ENCODE data around the gene PTPRK. TPM values are rescaled to one million over a fixed set of nuclear protein-coding genes. Genes with fewer than 3 reads are reported as not detected.
"Not testable (repeated sequence)": the region's sequence is repeated elsewhere in the genome, so short reads cannot be mapped to it uniquely, and the experiment has no call there.

The PTPRK gene
- total RNA-seq, 1 experiment from 2014 or later: 24.4 TPM

DNA sequence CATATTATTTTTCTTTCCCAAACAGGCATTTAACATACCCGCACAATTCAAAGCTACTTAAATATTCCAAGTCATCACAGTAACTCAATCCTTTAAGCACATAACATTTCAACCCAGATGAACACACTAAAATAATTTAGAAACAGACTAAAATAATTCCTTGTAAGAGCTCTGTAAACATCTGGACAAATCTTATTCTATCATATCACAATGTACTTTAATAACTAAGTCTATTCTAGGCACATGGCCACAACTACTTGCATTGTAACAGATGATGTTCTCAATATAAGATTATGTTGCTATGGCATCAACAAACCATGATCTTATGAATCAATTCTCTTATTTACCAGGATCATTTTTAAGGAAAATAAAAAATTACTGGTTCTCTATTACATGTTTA, 496.4 kb downstream of the PTPRK start:
- no peak for DNase-seq (ENCODE audit: low spot score)

DNA sequence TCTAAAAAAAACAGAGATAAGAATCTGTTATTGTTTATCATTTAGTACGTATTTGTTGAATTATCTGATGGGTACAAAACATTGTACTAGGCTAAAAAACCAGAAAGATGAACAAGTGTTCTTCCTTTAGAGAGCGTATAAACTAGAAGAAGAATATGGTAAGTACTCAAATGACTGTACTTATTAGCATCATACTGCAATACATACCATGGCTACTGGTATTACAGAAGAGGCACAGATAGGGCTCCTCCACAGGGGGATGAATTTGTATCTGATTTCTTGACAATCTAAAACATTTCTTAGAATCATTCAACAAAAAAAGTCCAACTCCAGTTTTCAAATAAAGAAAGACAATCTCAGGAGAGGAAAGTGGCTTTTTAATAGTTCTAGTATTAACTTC, 501.6 kb downstream of the PTPRK start:
- no peak for DNase-seq (ENCODE audit: low spot score)

DNA sequence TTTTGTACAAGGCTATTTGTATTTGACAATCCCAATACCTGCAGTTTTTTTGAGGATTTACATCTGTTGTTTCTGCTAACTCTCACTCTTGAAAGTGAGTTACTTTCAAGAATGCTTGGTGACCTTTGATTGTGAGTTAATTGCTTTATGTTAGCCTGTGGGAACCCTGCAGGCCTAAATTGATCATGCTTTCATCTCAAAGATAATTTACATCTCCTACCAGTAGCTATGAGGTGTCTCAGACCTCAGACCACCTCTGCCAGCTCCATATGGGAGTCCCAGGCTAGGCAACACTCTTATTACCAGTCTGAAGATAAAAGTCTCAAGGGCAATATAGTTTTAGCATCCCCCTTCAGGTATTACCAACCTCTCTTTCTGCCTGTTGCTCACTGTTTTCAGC, 503.1 kb downstream of the PTPRK start:
- DNase-seq (ENCODE audit: low spot score): no peak

DNA sequence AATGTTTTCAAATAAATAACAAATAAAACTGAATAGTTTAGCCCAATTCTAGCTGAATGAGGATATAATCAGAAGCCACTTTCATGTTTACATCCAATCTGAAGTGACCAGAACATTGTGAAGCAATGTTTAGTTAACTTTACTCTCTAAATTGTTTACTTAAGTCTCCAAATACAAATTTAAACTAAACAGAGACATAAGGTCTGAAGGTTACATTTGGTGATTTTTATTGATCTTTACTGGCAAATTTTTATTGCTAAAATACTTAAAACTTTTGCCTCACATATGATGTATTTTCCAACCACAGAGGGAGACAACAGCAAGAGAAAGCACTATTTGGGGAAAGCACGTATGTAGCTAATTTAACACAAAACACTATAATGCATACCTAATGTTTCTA, 512.7 kb downstream of the PTPRK start:
- no peak for DNase-seq (ENCODE audit: low spot score)

DNA sequence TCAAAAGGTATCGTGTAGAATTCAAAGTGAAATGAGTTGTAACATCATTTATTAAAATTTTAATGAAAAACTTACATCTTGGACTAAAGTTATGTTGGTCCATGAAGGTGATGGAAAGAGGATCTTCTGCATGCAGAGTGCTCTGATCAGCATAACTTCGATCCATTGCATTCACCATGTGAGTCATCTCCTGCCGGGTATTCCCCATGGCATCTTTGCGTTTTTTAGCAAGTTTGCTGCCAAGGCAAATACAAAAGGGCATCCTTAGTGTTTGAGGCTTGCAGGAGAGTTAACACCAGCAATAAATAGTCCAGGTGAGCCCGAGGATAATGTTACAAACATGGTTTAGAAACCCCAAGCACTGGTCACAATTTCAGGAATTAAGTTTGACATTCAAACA, 515.4 kb downstream of the PTPRK start:
- no peak for DNase-seq (ENCODE audit: low spot score)

DNA sequence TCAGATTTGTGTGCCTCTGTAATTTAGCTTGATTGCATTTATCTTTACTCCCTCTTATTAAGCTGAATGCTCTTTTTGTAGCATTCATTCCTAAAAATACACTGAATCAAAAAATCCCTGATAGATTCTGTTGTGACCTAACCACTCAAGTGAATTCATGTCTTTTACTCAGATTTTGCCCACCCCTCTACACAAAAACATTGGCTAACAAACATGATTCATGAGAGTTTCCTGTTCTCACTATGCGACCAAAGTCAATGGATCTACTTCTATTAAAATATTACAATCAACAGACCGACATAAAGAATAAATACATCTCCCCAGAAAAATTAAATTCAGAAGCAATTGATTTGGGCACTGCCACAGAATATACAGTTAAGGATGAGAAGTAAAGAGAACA, 520.0 kb downstream of the PTPRK start:
- DNase-seq (ENCODE audit: low spot score): no peak

DNA sequence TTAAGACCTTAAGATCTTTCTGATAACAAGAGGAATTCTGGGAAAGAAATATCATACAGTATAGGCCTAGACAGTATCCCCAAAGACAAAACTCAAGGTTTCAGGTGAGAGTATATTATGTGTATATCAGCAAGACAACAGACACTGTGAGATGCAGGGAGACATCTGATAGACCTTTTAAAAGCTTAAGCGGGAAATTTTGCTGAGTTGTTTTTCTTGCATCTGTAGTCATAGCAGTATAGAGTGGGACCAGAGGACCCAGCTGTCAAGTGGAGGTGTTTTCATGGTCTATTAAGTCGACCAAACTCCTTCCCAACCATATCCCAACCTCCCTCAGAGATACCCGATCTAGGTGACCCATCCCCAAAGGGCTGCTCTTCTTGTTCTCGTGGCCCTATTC, 521.4 kb downstream of the PTPRK start:
- DNase-seq (ENCODE audit: low spot score): no peak

DNA sequence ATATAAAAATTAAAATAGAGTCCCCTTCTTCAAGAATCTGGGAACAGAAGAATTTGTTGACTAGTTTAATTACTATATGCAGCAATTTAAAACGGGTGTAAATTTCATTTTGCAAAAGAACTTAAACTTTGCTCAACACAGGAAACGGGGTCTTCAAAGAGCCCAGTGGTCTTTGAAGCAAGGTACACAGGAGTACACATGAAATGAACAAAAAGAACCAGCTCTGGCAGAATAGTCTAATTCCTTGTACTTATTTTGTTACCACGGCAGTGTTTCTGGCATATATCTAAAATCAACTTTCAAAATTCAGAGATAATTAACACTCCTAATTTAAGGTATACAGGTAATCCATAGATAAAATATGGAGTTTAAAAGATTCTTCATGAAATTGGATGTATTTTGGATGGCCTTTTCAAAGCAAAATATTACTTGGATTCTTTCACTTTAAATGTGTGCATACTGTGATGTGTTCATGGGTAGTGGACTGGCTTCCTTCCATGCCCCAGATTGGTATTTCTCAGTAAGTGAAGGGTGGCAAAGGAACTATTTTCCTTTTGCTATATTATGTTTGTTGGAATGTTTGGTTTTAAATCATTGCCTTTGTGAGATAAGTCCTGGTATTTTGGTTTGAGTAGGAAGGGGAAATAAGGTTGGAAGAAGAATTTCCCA, 522.8 kb downstream of the PTPRK start:
- no peak for DNase-seq (ENCODE audit: low spot score)

DNA sequence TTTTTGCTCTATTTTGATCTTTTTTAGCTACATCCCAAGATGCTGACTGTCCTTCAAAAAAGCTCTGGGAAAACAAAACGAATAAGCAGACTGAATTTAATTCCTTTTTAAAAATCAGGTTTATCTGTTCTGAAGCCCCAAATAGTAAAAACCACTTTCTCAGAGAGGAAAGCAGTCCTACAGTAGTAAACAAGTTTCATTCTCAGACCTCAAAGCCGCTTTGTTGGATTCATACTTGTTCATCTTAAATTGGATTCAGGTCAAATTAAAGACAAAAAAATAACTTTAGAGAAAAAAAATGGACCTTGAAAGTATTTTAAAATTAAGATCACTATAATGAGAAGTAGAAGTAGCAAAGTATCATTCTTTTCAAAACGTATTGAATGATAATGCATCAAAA, 523.5 kb downstream of the PTPRK start:
- no peak for DNase-seq (ENCODE audit: low spot score)

DNA sequence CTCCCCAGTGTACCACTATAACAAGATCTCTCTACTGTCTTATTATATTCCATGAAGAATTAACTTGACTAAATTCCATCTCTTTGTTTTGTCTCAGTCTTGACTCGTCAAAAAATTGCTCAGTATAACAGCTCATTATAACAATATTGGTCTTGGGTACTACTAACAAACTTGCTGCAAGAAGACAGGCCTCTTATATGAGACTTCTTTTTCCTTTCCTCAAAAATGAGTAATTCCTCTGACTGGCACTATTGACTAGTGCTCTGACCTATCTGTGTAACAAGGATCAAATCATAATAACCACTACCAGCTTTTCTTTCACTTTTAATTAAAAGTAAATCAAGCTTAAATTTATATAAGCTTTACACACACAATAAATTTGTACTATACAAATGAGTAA, 528.3 kb downstream of the PTPRK start:
- no peak for DNase-seq (ENCODE audit: low spot score)

DNA sequence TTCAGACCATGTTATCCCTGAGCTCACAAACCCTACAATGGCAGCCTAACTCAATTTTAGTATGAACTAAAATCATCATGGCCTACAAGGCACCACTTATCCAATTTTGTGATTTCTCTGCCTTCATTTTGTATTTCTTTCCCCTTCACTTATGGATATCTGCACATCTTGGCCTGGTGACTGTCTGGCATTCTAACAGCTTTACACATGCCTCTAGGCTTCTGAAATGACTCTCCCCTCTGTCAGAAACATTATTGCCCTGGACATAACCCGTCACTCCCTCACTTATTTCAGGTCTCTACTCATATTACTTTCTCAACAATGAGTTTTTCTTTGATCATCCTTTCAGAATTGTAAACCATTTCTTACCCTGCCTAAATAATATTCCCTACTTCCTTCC, 530.3 kb downstream of the PTPRK start:
- no peak for DNase-seq (ENCODE audit: low spot score)

DNA sequence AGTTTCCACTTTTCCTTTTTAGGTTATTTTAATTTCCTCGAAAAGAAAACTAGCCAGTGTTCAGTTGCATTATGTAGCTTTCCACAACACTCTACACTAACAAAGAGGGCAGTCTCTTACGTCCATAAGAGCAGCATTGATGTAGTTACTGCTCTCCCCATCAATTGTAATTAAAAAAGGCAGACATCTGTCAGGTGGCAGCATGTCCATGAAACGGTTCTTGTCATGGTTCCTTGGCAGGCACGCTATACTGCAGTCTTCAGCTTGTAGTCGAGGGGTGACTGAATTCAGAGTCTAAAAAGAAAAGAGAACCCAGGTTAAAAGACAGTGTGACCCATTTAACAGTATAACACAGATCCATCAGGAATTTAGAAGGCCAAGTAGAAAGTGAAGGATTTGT, 539.4 kb downstream of the PTPRK start:
- DNase-seq (ENCODE audit: low spot score): no peak

DNA sequence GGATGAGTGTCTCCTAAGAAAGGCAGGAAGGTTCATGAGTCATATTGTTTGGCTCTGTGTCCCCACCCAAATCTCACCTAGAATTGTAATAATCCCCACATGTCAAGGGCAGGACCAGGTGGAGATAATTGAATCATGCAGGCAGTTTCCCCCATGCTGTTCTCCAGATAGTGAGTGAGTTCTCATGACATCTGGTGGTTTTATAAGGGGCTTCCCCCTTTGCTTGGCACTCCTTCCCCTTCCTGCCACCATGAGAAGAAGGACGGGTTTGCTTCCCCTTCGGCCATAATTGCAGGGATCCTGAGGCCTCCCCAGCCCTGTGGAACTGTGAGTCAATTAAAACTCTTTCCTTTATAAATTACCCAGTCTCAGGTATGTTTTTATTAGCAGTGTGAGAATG, 542.2 kb downstream of the PTPRK start:
- DNase-seq (ENCODE audit: low spot score): not testable (repeated sequence)

DNA sequence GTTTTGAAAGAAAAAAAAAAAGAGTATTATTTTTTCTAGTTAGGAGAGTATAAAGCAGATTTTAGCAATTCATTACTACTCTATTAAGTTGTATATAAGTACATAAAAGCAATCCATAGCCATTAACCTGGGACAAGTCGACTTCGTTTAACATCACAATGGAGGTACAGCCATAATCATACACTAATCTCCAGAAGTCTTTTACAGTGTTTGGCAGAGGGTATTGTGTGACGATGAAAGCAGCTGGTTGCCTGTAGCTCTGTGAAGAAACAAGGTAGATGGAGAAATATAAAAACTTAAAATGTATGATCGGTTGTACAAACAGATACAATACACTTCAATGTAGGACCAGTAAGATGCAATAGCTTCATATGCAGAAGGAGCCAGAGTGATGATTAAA, 543.6 kb downstream of the PTPRK start:
- no peak for DNase-seq (ENCODE audit: low spot score)

DNA sequence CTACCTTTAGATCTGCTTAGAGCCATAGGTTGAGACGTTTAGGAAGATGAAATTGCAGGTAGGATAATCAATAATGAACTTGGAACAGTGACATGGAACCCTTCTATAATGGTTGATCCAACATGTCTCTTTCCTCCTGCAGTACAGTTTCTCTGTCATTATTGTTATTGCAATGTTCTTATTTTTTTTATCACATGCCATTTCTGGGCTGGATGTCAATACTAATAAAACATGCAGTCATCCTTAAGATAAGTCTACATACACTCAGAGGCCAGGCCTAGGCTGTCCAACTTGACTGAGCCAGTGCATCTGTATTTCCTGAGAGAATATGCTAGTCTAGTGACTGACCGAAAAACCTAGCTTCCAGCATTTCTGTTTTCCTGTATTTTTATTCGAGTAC, 544.3 kb downstream of the PTPRK start:
- no peak for DNase-seq (ENCODE audit: low spot score)

DNA sequence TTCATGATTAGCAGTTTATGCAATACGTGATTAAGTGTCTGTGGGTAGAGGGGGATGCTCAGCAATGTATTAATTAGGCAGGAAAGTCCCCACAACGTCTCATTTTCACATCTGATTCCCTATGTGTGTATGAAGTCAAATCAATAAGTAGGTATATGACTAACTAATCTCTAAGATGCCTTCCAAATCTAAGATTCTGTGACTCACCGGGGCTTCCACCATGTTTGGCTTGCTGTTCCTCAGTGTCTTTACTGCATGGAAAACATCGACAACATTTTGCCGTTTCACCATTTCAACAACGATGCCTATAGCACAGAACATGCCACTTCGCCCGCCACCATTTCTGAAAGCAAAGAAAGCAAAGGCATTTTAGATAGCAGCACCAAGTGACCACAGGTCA, 547.6 kb downstream of the PTPRK start:
- DNase-seq (ENCODE audit: low spot score): no peak

DNA sequence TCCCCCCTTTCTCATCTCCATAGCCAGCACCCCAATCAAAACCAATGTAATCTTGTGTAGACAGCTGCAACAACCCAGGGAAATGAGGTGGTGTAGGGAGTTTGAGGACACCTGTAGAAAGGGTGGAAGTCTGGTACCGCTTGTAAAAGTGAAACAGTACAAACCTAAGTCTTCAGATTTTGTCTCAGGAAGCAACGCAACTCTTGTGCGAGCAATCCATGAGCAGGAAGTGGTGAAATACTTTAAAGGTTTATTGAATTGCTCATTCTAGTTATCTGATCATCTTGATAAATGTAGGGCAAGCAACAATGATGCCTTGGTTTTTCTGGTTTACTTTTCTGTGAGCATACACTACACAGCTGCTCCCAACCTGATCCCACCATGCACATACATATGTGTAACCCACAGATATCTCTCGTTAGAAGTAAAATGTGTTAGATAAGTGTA, 548.4 kb downstream of the PTPRK start:
- DNase-seq (ENCODE audit: low spot score): peak; percentile 55

DNA sequence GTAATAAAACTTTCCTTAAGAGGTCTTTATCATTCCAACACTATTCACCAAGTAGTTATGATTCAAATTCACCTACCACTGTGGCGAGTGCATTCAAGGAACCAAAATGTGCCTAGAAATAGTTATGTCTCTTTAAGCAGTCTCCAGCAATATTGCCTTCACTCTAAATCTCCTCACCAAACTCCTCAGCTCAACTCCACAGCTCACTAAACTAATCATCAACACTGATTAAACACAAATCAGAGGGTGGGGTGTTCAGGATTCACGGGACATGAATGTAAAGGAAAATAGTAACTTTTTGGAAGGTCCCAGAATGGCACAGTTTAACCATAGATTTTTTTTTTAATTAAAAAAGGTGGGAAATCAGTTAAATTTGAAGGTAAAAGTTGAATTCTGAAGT, 549.0 kb downstream of the PTPRK start:
- DNase-seq (ENCODE audit: low spot score): no peak

DNA sequence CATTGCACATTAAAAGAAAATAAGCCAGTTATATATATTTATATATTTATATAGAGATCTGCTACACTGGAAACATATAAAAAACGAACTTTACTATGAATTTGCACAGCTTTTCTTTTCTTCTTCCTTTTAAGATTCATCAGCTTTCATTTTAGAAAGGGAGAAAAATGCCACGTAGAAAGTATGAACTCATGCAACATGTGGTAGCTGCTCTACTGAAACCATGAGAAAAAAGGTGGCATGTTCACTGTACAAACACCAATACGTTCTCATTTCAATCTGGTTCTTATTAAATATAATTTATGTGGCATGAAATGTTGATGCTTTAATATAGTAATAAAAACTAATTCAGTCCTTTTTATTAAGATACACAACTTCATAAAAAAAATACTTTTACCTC, 550.7 kb downstream of the PTPRK start:
- DNase-seq (ENCODE audit: low spot score): no peak

DNA sequence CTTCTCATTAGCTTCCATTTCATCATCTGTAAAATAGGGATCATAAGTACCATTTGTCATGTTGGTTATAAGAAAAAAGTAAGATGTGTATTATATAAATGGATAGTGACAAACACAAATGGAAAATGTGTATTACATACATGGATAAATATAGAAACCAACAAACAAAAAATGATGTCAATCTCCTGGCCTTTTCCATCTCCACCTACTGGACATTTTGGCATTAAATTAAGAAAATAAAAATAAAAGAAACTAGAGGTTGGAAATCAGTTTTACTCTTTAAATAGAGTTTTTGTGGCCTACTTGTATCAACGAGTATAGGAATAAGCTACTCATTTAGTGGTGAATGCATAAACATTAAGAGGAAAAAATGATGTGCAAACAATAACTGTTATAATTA, 552.0 kb downstream of the PTPRK start:
- DNase-seq (ENCODE audit: low spot score): no peak

DNA sequence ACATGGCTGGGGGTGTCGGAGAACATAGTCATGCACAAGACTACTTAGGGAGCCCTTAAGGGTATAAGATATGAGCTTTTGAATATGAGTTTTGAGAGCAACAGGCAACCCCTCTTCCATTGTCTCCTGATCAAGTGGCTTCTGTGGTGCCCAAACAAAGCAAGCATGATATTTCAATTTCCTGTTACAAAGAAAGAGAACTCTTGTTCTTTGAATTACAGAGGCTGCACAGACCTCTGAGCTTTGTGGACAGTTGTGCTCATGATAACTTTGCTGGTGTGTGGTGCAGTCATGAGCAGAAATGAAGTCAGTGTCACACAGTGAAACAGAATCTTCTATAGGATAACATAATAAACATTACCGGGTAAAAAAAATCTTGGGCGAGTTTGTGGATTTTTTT, 552.7 kb downstream of the PTPRK start:
- DNase-seq (ENCODE audit: low spot score): no peak

DNA sequence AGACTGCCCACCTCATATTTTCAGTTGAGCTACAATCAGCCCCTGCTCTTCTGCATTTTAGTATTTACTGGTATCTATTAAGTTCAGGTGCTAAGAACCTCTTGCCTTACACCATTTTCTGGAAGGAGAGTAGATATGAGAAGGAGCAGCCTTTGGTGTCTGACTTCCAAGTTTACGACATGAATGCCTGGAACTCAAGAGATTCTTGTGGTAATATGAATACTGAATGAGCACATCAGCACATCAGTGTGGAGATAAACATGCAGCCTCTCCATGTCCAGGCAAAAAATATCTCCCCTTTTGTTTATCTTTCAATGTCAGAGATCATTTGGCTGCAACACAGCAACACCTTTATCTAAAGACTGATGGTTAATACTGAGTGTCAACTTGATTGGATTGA, 553.8 kb downstream of the PTPRK start:
- no peak for DNase-seq (ENCODE audit: low spot score)

DNA sequence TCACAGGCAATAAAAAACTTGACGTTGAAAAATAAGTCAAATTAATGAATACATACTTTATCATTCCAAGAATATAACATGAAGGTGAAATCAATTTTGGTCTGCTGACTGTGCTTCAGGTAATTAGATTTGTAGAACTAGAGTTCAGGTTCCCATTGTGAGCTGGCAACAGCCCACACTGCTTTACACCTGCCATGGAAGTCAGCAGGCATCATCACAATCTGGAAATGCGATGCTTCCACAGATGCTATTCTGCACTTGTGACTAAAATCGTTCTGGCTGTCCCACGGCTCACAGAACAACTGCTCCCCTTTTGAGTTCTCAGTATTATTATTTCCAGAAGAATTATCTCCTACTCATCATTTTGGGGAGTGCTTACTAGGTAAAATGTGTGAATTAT, 556.9 kb downstream of the PTPRK start:
- no peak for DNase-seq (ENCODE audit: low spot score)

DNA sequence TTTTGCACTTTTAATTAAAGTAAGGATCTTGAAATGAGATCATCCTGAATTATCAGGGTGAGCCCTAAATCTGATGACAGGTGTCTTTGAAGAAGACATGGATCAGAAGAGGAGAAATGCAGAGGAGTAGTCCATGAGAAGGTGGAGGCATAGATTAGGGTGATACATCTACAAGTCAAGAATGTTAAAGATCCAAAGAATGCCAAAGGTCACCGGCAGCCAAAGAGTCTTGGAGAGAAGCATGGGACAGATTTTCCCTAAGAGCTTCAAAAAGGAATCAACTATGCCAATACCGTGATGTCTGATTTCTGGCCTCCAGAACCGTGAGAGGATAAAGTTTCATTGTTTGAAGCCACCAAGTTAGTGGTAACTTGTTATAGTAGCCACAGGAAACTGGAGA, 560.5 kb downstream of the PTPRK start:
- no peak for DNase-seq (ENCODE audit: low spot score)

DNA sequence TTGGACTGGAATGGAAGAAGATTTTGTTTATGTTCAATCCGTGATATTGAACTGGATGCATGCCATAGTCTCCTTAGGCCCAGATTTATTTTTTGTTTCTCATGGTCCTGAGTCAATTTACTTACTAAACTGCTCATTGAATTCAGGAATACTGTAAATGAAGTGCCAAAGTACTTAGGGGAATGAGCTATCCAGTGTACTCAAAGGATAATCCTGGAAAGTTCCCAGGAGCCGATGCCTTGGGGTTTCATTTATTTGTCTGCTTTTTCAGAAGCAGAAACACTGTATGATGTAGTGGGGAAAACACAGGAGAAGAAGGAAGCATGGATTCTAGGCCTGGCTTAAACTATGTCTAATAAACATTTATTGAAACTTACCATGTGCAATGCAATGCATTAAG, 563.4 kb downstream of the PTPRK start:
- DNase-seq (ENCODE audit: low spot score): no peak
